GM23248 (cell line): ENCODE data around the gene FAM193A. TPM values are rescaled to one million over a fixed set of nuclear protein-coding genes. Genes with fewer than 3 reads are reported as not detected.

Experiments
- DNase-seq: peaks from one replicate; pipeline ENCODE4 v3.0.0-alpha.2; 2015
- H2AFZ ChIP-seq: fragments of 200-600 bp; sonication (generic); 2 replicates; pipeline ENCODE4 v1.6.1; 2016; ENCODE audit warnings: antibody characterized with exemption
- H3F3A ChIP-seq: fragments of 200-600 bp; sonication (generic); 2 replicates; pipeline ENCODE4 v1.6.1; 2016; ENCODE audit warnings: mild to moderate bottlenecking, antibody characterized with exemption, mixed run types; ENCODE audit not compliant: insufficient read depth
- H3K27ac ChIP-seq: fragments of 200-600 bp; sonication (generic); 2 replicates; pipeline ENCODE4 v1.5.1; 2016; ENCODE audit warnings: mild to moderate bottlenecking
- H3K27me3 ChIP-seq: fragments of 200-600 bp; sonication (generic); replicated peaks from 2 replicates; pipeline ENCODE4 v1.6.1; 2016; ENCODE audit warnings: mild to moderate bottlenecking; ENCODE audit not compliant: insufficient read depth
- H3K36me3 ChIP-seq: fragments of 200-600 bp; sonication (generic); 2 replicates; pipeline ENCODE4 v1.6.1; 2016; ENCODE audit warnings: low read depth, mild to moderate bottlenecking
- H3K4me1 ChIP-seq: fragments of 200-600 bp; sonication (generic); 2 replicates; pipeline ENCODE4 v1.6.1; 2016; ENCODE audit warnings: mild to moderate bottlenecking; ENCODE audit not compliant: insufficient read depth
- H3K4me2 ChIP-seq: fragments of 200-600 bp; sonication (generic); one replicate; pipeline ENCODE4 v1.6.1; 2016; ENCODE audit warnings: mild to moderate bottlenecking; ENCODE audit not compliant: unreplicated experiment
- H3K4me3 ChIP-seq: fragments of 200-600 bp; sonication (generic); 2 replicates; pipeline ENCODE4 v1.5.1; 2016; ENCODE audit warnings: mild to moderate bottlenecking
- H3K79me2 ChIP-seq: fragments of 200-600 bp; sonication (generic); 2 replicates; pipeline ENCODE4 v1.6.1; 2016; ENCODE audit warnings: mild to moderate bottlenecking; ENCODE audit not compliant: insufficient read depth
- H3K9ac ChIP-seq: fragments of 200-600 bp; sonication (generic); 2 replicates; pipeline ENCODE4 v1.6.1; 2016; ENCODE audit warnings: mild to moderate bottlenecking
- H3K9me2 ChIP-seq: fragments of 200-600 bp; sonication (generic); 2 replicates; pipeline ENCODE4 v1.6.1; 2016; ENCODE audit warnings: mixed run types, mild to moderate bottlenecking, moderate library complexity; ENCODE audit not compliant: insufficient read depth
- H3K9me3 ChIP-seq: fragments of 200-600 bp; sonication (generic); one replicate; pipeline ENCODE4 v1.6.1; 2017; ENCODE audit warnings: low read depth
- H4K20me1 ChIP-seq: fragments of 200-600 bp; sonication (generic); 2 replicates; pipeline ENCODE4 v1.6.0; 2016; ENCODE audit not compliant: insufficient read depth
- EZH2 ChIP-seq: fragments of 200-600 bp; sonication (generic); IDR thresholded peaks from 2 replicates; pipeline ENCODE4 v1.6.1; 2018; ENCODE audit warnings: antibody characterized with exemption, mild to moderate bottlenecking; ENCODE audit not compliant: insufficient read depth, poor library complexity, severe bottlenecking
- EZH2phosphoT487 ChIP-seq: fragments of 200-600 bp; sonication (generic); IDR thresholded peaks from 2 replicates; pipeline ENCODE4 v1.6.1; 2018; ENCODE audit warnings: antibody characterized with exemption, moderate library complexity, mild to moderate bottlenecking, low read depth; ENCODE audit not compliant: insufficient read depth
- WGBS, 2 experiments: methylation state at CpG; one replicate each; pipeline ENCODE4 v1.1.6; 2015 to 2017; ENCODE audit warnings: low lambda C conversion rate in 2 of 2, low coverage in 1 of 2; ENCODE audit errors: missing lambda C conversion rate in 2 of 2; 5-methylcytosine and 5-hydroxymethylcytosine counted together
- in situ Hi-C: fragments of 300-500 bp; cut with MboI; formaldehyde crosslinking; loops from 2 replicates; pipeline ENCODE4 v1.15.0; 2020
- polyA plus RNA-seq: library from polyadenylated mRNA; unstranded; fragments of >200 nt; fragmentation: Nextera tagmentation; extraction: Ambion mirVana; gene quantifications from 2 replicates; pipeline ENCODE4 v1.2.1, GENCODE V29; 2016
- total RNA-seq: library from RNA; depleted of rRNA; stranded (reverse); fragments of >200 nt; shearing (Covaris generic); gene quantifications from 2 replicates; pipeline ENCODE4 v1.2.3, GENCODE V29; 2014

The FAM193A gene
- total and polyA plus RNA-seq, 2 experiments from 2014 or later, result 5.0 to 19.0 TPM

GRCh38 chr4:2691952-2692435, 155.5 kb downstream of the FAM193A start:
- WGBS, 2 experiments, result 98% methylated on average over 7 of the region's 7 CpGs
- H3K9me2 ChIP-seq, result no peaks in the 10 kb centered on the region
- H3K36me3 ChIP-seq, result peaks cover 47% of the 10 kb centered on the region; the same call in 1 of the 2 replicates
- no peak overlapping the region for H3K27ac ChIP-seq
- no peaks in the 10 kb centered on the region for H4K20me1 ChIP-seq
- TF ChIP-seq EZH2phosphoT487 (no peak), EZH2 (no peak)
- H3F3A ChIP-seq, result no peaks in the 10 kb centered on the region
- peaks cover 11% of the 10 kb centered on the region for H3K79me2 ChIP-seq
- no peak for DNase-seq
- no peaks in the 10 kb centered on the region for H3K4me1 ChIP-seq
- in situ Hi-C loops, result no loop called here
- H3K4me3 ChIP-seq, result no peak overlapping the region
- no peak overlapping the region for H3K9ac ChIP-seq
- no peaks in the 10 kb centered on the region for H3K9me3 ChIP-seq
- no peak overlapping the region for H2AFZ ChIP-seq
- H3K4me2 ChIP-seq, result no peak overlapping the region
- no peaks in the 10 kb centered on the region for H3K27me3 ChIP-seq

GRCh38 chr4:2694691-2695090, 158.2 kb downstream of the FAM193A start:
- H3K4me1 ChIP-seq, result no peaks in the 10 kb centered on the region
- no peak overlapping the region for H2AFZ ChIP-seq
- no peak overlapping the region for H3K27ac ChIP-seq
- H3F3A ChIP-seq, result no peaks in the 10 kb centered on the region
- in situ Hi-C loops, result no loop called here
- no peaks in the 10 kb centered on the region for H3K9me2 ChIP-seq
- H3K27me3 ChIP-seq, result no peaks in the 10 kb centered on the region
- no peak for DNase-seq
- no peak overlapping the region for H3K4me2 ChIP-seq
- no peaks in the 10 kb centered on the region for H3K9me3 ChIP-seq
- H3K36me3 ChIP-seq, result peaks cover 54% of the 10 kb centered on the region; the same call in 1 of the 2 replicates
- TF ChIP-seq EZH2phosphoT487 (no peak), EZH2 (no peak)
- H3K79me2 ChIP-seq, result peaks cover 6% of the 10 kb centered on the region
- no peak overlapping the region for H3K9ac ChIP-seq
- WGBS, 2 experiments, result 87 to 90% methylated on average over 16 of the region's 16 CpGs
- no peaks in the 10 kb centered on the region for H4K20me1 ChIP-seq
- H3K4me3 ChIP-seq, result no peak overlapping the region

GRCh38 chr4:2695346-2696060, 159.1 kb downstream of the FAM193A start:
- Histone ChIP-seq H3K79me2 (peaks cover under 1% of the 10 kb centered on the region), H3F3A (no peaks in the 10 kb centered on the region), H3K27me3 (no peaks in the 10 kb centered on the region), H3K9me3 (no peaks in the 10 kb centered on the region), H3K4me3 (no peak overlapping the region), H3K36me3 (peaks cover 49% of the 10 kb centered on the region; the same call in 1 of the 2 replicates), H4K20me1 (no peaks in the 10 kb centered on the region), H3K4me1 (no peaks in the 10 kb centered on the region), H2AFZ (no peak overlapping the region), H3K9me2 (no peaks in the 10 kb centered on the region), H3K9ac (no peak overlapping the region), H3K4me2 (no peak overlapping the region), H3K27ac (no peak overlapping the region)
- TF ChIP-seq EZH2 (no peak), EZH2phosphoT487 (no peak)
- 92 to 94% methylated on average over 5 of the region's 5 CpGs for WGBS, 2 experiments
- no peak for DNase-seq
- in situ Hi-C loops, result no loop called here

- Histone ChIP-seq H3K9ac (no peak overlapping the region), H3K36me3 (peaks cover 51% of the 10 kb centered on the region; the same call in 1 of the 2 replicates), H3K9me2 (no peaks in the 10 kb centered on the region), H3K4me1 (no peaks in the 10 kb centered on the region), H3K27ac (no peak overlapping the region), H4K20me1 (no peaks in the 10 kb centered on the region), H2AFZ (no peak overlapping the region), H3K79me2 (no peaks in the 10 kb centered on the region; the same call in 1 of the 2 replicates), H3K9me3 (no peaks in the 10 kb centered on the region), H3K27me3 (no peaks in the 10 kb centered on the region), H3K4me2 (no peak overlapping the region), H3F3A (no peaks in the 10 kb centered on the region), H3K4me3 (no peak overlapping the region)
- in situ Hi-C loops, result no loop called here
- no peak for DNase-seq
- WGBS, 2 experiments, result 93 to 95% methylated on average over 14 of the region's 14 CpGs
- TF ChIP-seq EZH2 (no peak), EZH2phosphoT487 (no peak)
Measured at GRCh38 chr4:2696423-2696822, 160.0 kb downstream of the FAM193A start.
